Mucosa of stomach (tissue), 1 donor: Measurements from ENCODE around the gene DGCR6L.

Source experiments
- H3K27me3 ChIP-seq: one replicate; pipeline ENCODE4 v1.7.0; 2013; ENCODE audit warnings: mild to moderate bottlenecking, low read length; ENCODE audit not compliant: control insufficient read depth, insufficient read depth
- H3K36me3 ChIP-seq: one replicate; pipeline ENCODE4 v1.7.0; 2013; ENCODE audit warnings: low read length; ENCODE audit not compliant: control insufficient read depth, insufficient read depth
- H3K4me1 ChIP-seq: one replicate; pipeline ENCODE4 v1.7.0; 2013; ENCODE audit warnings: mild to moderate bottlenecking, low read length; ENCODE audit not compliant: control insufficient read depth, insufficient read depth
- H3K4me3 ChIP-seq: one replicate; pipeline ENCODE4 v1.7.0; 2013; ENCODE audit warnings: low read length
- H3K9ac ChIP-seq: one replicate; pipeline ENCODE4 v1.7.0; 2013; ENCODE audit warnings: mild to moderate bottlenecking, low read length, moderate library complexity
- H3K9me3 ChIP-seq: one replicate; pipeline ENCODE4 v1.7.0; 2013; ENCODE audit warnings: mild to moderate bottlenecking, low read length, moderate library complexity; ENCODE audit not compliant: control insufficient read depth
- donor health status: Pancreatic carcinoma.

DGCR6L gene

DNA sequence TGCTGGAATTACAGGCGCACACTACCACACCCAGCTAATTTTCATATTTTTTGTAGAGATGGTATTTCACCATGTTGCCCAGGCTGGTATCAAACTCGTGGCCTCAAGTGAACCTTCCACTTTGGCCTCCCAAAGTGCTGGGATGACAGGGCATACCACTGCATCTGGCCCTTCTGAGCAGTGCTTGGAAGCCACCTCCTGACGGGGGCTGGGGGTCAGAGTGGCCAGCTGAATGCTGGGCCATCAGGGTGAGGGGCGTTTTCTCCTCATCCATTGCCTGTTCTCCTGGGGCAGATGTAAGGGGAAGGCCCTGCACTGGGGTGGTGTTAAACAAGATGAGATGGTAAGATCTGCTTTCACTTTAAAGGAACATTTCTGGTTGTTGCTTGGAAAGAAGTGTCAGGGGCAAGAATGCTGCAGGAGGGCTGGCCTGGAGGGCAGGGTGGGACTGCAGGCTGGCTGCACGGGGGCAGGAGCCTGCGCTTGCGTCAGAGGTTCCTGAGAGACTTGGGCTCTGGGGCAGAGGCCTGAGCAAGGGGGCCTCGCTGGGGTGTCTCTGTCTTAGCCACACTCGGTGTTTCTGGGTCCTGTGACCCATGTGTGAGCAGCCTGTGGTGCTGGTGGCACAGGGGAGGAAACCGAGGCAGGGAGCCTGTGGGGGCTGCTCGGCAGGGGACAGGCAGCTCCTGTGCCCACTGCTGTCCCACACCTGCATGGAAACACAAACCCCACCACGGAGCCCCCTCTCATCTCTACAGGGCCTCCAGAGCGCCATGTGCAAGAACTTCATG, 17.2 kb downstream of the DGCR6L start:
- H3K9ac ChIP-seq = no peak overlapping the region
- peaks cover 3% of the 10 kb centered on the region for H3K4me1 ChIP-seq
- H3K27me3 ChIP-seq = peaks cover 15% of the 10 kb centered on the region
- H3K36me3 ChIP-seq = no peaks in the 10 kb centered on the region
- no peak overlapping the region for H3K4me3 ChIP-seq
- no peaks in the 10 kb centered on the region for H3K9me3 ChIP-seq

DNA sequence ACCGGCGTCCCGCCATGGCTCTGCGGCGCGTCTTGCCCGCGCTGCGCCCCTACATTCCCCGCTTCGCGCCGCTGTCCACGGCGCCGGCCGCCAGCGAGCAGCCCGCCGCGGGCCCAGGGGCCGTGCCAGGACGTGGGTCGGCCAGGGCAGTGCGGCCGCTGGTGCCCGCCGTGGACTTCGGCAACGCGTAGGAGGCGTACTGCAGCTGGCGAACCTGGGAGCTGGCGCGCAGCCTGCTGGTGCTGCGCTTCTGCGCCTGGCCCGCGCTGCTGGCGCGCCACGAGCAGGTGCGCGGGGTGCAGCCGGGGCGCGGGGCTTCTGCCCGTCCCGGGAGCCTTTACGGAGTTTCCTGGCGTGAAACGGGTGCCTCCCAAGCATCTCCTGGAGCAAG, 20.1 kb downstream of the DGCR6L start:
- Histone ChIP-seq H3K9ac (no peak overlapping the region), H3K9me3 (no peaks in the 10 kb centered on the region), H3K4me3 (no peak overlapping the region), H3K27me3 (peaks cover 15% of the 10 kb centered on the region), H3K4me1 (peaks cover 3% of the 10 kb centered on the region), H3K36me3 (no peaks in the 10 kb centered on the region)

DNA sequence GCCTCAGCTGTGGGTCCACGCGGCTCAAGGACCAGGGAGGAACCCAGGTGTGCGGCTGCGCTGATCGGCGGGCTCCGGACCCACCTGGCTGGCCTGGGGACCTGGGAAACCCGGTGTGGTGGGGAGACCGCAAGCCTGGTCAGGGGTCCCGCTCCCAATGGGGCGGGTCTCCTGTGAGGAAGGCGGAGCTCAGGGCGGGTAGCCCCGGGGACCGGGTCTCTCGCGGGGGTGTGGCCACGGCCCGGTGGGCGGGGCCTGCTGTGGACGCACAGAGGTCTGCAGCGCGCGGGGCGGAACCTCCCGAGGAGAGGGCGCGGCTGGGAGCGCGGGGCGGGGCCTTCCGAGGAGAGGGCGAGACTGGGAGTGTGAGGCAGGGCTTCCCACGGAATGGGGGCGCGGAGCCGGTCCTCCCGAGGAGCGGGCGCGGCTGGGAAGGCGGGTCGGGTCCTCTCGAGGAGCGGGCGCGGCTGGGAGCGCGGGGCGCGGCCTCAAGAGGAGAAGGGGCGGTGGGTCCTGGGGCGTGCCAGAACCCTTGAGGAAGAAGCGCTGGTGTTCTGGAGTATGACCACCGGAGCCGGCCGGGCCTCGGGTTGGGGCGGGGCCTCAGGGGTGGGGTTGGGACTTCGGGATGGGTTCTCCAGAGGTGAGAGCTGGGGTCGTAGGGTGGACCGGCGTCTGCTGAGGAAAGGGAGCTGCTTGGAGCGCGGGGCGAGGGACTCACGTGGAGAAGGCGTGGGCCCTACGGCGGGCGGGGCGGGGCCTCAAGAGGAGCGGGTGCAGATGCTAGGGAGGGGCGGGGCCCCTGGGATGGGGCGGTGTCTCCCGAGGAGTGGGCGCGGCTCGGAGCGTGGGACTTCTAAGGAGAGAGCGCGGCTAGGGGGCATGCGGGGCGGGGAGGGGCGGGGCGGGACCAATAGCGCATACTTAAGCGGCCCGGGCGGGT, 20.8 kb downstream of the DGCR6L start:
- Histone ChIP-seq H3K9me3 (no peaks in the 10 kb centered on the region), H3K36me3 (no peaks in the 10 kb centered on the region), H3K4me3 (no peak overlapping the region), H3K9ac (no peak overlapping the region), H3K27me3 (peaks cover 15% of the 10 kb centered on the region), H3K4me1 (peaks cover 3% of the 10 kb centered on the region)

DNA sequence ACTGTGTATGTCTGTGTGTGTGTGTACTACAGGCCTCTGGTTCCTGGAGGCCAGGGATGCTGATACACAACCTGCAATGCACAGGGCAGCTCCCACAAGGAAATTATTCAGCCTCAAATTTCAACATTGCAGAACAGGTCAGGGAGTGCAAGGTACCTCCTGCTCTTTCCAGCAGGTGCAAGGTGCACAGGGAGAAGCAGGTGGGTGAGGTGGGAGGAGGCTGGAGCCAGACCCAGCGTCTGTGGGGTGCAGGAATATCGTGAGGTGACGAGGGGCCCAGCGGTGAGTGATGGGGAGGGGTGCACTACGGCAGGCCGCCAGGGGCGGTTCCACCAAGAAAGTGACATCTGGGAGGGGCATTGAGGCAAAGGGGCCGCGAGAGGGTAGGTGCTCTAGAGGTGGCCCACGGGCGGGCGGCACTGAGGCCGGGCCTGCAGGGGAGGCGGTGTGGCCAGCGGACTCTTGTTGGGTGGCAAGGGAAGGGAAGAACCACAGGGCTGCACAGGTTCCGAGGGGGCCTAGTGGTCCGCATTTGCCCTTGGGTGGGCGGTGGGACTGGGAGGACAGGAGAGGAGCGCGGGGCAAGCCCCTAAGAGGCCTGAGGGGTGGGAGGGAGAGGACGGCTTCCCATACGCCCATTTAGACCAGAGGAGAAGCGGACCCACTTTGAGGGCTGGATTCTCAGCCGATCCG, 21.6 kb downstream of the DGCR6L start:
- peaks cover 15% of the 10 kb centered on the region for H3K27me3 ChIP-seq
- H3K9ac ChIP-seq = no peak overlapping the region

DNA sequence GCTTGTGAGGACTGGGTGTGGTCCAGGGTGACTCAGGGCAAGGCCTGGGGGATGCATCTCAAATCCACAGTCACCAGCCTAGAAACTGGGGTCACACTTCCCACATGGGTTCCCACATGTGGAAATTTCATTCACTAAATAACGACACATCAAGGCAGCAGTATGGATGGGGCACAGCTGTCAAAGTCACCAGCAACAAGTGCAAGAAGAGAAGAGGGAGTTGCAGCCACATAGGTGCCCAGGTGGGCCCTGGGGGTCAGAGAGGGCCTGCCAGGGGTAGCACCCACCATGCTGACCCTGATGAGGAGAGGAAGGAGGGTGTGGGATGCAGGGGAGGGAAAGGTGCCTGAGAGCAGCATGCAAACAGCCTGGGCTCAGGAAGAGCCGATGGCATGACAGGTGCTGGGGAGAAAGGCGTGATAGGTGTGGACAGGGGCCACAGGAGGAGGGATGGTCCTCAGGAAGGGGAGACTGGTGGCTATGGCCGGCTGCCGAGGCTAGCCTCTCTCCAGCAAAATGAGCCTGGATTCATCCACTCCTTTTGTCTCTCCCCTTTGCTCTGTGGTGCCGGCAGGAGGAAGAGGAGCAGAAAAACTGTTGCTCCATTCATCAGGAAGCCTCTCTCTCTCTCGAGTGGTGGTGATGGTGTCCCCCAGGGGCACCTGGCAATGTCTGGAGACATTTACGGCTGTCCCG, 22.3 kb downstream of the DGCR6L start:
- H3K36me3 ChIP-seq = no peaks in the 10 kb centered on the region
- peaks cover 15% of the 10 kb centered on the region for H3K27me3 ChIP-seq
- no peak overlapping the region for H3K4me3 ChIP-seq
- H3K9me3 ChIP-seq = no peaks in the 10 kb centered on the region
- H3K9ac ChIP-seq = no peak overlapping the region
- H3K4me1 ChIP-seq = peaks cover 3% of the 10 kb centered on the region

More for the DNA sequence above, 21.6 kb downstream of the DGCR6L start:
- Histone ChIP-seq H3K4me3 (no peak overlapping the region), H3K36me3 (no peaks in the 10 kb centered on the region), H3K9me3 (no peaks in the 10 kb centered on the region), H3K4me1 (peaks cover 3% of the 10 kb centered on the region)

DNA sequence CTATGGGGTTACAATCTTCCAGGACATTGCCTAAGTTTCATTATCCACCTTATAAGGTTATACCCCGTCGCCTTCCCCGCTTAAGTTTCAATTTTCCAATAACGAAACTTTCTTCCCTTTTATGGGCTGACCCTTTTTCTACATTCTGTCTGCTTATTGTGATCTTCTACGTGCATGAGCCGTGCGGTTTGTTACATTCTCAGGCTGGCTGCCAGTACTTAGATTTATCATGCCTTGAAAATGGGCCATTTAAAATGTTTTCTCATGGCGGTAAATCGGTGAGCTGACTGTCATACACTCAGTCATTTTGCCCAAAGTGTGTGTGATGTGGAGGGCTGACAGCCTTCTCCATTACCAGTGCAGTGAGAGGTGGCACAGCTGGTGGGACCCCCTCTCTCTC, 23.3 kb downstream of the DGCR6L start:
- H3K9me3 ChIP-seq = no peaks in the 10 kb centered on the region
- H3K36me3 ChIP-seq = no peaks in the 10 kb centered on the region
- peaks cover 11% of the 10 kb centered on the region for H3K27me3 ChIP-seq

DNA sequence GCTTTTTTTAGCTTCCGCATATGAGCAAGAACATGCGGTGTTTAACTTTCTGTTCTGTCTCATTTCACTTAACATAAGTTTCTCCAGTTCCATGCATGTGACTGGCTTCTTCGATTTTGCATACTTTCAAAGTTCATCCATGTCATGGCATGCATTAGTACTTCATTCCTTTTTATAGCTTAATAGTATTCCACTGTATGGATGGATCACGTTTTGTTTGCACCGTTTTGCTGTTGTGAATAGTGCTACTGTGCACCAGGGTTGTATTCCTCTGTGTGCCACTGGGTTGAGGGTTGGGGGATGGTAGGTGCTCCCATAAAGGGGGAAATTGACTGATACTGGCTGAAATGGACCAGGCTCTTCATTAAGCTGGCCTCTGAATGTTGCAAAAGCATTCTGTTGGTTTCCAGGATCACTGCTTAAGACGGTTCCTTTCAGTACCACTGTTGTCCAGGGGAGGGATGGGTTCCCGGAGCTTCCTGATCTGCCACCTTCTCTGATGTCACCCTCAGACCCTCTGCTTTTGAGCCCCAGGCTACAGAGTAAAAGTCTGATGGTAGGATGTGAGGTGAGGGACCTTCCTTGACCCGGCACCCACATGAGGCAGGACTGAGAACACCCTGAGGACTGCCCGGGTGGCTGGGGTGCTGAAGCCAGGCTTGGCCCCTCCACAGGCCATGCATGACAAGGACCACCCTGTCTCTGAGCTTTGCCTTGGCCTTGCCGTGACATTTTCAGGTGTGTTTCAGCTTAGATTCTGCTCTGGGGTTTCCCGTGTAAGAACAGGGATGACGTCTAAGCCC, 24.4 kb downstream of the DGCR6L start:
- peaks cover 3% of the 10 kb centered on the region for H3K27me3 ChIP-seq
- no peak overlapping the region for H3K9ac ChIP-seq
- H3K36me3 ChIP-seq = no peaks in the 10 kb centered on the region
- H3K4me3 ChIP-seq = no peak overlapping the region
- H3K9me3 ChIP-seq = no peaks in the 10 kb centered on the region
- peaks cover 3% of the 10 kb centered on the region for H3K4me1 ChIP-seq

More for the DNA sequence above, 23.3 kb downstream of the DGCR6L start:
- Histone ChIP-seq H3K9ac (no peak overlapping the region), H3K4me3 (no peak overlapping the region), H3K4me1 (peaks cover 3% of the 10 kb centered on the region)

DNA sequence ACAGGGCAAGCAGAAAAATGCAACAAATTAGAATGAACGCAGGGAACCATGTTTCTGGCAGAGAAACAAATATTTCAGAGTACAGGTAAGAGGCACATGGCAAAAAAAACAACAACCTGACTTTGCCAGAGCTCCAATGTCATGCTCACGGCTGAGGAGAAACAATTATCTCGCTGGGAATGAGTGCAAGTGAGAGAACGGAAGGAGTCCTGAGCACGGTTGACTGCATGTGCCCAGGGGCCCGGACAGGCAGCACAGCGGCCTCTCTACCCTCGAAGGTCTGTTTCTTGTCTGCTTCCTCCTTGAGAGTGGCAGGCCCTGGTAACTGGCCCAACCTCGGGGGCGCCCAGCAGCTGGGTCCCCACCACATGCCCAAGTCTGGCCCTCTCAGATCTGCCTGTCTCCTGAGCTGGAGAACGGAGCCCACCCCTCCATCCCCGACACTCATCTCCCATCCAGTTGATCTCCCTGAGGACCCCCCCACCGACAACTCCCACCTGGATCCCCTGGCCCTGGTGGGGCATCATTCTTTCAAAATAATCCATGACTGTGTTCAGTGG, 27.1 kb downstream of the DGCR6L start:
- Histone ChIP-seq H3K4me3 (no peak overlapping the region), H3K9ac (no peak overlapping the region), H3K4me1 (no peaks in the 10 kb centered on the region), H3K9me3 (no peaks in the 10 kb centered on the region), H3K36me3 (no peaks in the 10 kb centered on the region), H3K27me3 (peaks cover 3% of the 10 kb centered on the region)

DNA sequence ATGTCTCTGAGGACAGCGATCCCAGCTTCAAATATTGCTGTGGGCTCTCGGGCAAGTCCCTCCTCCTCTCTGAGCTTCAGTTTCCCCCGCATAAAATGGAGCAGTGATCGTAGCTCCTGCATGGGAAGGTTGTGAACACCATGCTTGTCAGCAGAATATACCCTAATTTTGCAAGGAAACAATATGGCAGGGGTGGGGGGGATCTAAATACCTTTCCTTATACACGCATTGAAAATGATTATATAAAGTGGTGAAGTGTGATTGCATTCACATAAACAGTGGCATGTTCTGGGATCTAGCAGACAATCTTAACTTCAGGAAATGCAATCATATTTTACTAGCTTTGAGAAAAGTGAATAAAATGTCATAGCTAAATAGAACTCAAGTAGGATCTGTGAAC, 27.8 kb downstream of the DGCR6L start:
- peaks cover 3% of the 10 kb centered on the region for H3K27me3 ChIP-seq
- H3K4me1 ChIP-seq = no peaks in the 10 kb centered on the region
- no peak overlapping the region for H3K4me3 ChIP-seq
- H3K36me3 ChIP-seq = no peaks in the 10 kb centered on the region
- H3K9ac ChIP-seq = no peak overlapping the region
- no peaks in the 10 kb centered on the region for H3K9me3 ChIP-seq

DNA sequence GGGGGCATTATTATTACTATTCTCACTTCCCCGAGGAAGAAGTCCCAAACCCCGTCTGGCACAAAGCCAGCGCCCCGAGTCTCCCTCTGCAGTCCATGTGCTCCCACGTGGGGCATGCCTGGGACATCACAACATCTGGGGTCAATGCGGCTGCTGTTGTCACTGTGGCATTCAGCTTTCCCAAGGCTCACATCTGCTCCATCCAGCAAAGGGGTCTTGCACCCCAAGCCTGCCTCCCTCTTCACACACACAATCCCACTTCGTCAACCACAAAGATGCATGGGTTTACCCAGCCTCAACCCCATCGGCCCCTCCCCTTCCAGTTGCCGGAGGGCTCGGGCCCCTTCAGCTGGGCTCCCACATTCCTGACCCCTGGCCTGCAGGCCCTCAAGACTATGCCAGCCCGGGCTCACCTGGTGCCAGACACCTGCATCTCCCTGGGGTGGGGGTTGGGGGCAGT, 28.2 kb downstream of the DGCR6L start:
- Histone ChIP-seq H3K27me3 (peaks cover 3% of the 10 kb centered on the region), H3K4me1 (no peaks in the 10 kb centered on the region), H3K9me3 (no peaks in the 10 kb centered on the region), H3K4me3 (no peak overlapping the region), H3K36me3 (no peaks in the 10 kb centered on the region), H3K9ac (no peak overlapping the region)

DNA sequence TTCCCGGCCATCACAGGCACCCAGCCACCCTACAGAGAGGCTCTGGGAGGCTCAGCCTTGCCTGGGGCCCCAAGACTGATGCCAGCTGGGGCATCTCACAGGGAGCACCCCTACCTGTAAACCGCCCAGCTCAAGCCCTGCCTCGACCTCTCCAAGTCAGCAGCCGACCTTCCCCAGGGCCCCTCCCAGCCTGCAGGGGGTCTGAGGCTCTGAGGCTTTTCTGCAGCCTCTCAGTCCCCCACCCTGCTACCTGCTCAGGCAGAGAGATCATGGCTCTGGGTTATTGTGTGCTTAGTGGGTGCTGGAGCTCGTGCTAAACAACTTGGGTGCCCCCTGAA, 28.6 kb downstream of the DGCR6L start:
- no peak overlapping the region for H3K4me3 ChIP-seq
- H3K9me3 ChIP-seq = no peaks in the 10 kb centered on the region
- H3K4me1 ChIP-seq = no peaks in the 10 kb centered on the region

More for the DNA sequence above, 28.6 kb downstream of the DGCR6L start:
- Histone ChIP-seq H3K27me3 (peaks cover 3% of the 10 kb centered on the region), H3K36me3 (no peaks in the 10 kb centered on the region), H3K9ac (no peak overlapping the region)
